ENCODE data around the gene CNOT10. TPM values are rescaled to one million over a fixed set of nuclear protein-coding genes. Genes with fewer than 3 reads are reported as not detected.
A peak's percentile ranks its signal among the peaks of the same experiment; 100 is the strongest.

Gene CNOT10
- total RNA-seq, 4 donors from 2014 or later = 12.7 to 24.2 (median 19.7) TPM

DNA sequence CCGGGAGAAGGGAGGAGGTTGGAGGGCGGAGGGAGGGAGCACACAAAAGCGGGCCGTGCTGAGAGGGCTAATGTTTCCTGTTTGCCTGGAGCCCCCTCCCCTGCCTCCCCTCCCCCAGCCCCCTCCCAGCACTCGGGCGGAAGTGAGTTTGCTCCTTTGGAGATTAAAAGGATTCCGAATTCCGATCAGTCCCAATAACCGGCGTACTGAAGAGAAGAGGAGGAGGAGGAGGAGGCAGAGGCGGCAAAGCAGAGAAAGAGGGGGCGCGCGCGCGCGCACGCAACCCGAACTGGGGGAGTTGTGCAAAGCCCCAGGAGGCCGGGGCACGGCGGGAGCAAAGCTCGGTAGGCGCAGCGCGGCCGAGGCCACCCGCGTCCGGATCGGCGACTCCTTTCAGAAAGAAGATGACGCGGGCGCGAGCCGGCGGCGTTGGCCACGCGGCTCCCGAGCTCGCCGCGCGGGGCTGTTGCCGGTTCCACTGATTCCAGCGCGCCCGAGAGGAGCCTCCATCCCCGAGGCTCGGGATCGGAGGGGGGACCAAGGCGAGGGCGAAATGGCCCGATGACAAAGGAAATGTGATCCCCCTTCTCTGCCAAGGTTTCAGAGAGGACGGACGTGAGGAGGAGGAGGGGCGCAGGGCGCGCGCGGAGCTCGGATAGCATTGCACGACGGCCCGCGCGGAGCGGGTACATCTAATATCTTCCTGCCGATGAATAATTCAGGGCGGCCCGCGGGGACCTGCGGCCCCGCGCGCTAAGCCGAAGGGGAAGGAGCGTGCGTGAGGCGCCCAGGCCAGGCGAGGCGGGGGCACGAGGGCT lies 131.7 kb downstream of the CNOT10 start:
- peaks cover 8 to 80% (median 26%) of the 10 kb centered on the region in 4 donors for H3K27me3 ChIP-seq
- peaks cover 0 to 5% (median 0%) of the 10 kb centered on the region in 3 donors for H3K9me3 ChIP-seq
- intact Hi-C loops (cut with DNase I) = no loop called here
- H3K4me1 ChIP-seq = peaks cover 15 to 35% (median 25%) of the 10 kb centered on the region in 3 donors
- H3K27ac ChIP-seq = no peak overlapping the region
- peak overlapping the region; percentile 15 to 62 (median 36) for H3K4me3 ChIP-seq
- 1 to 5% methylated on average over 7 to 26 of the region's 85 CpGs for WGBS, 2 donors
- TF ChIP-seq POLR2A (IDR thresholded peaks at IDR 0.05) = no peak
- TF ChIP-seq, protein P1, sequence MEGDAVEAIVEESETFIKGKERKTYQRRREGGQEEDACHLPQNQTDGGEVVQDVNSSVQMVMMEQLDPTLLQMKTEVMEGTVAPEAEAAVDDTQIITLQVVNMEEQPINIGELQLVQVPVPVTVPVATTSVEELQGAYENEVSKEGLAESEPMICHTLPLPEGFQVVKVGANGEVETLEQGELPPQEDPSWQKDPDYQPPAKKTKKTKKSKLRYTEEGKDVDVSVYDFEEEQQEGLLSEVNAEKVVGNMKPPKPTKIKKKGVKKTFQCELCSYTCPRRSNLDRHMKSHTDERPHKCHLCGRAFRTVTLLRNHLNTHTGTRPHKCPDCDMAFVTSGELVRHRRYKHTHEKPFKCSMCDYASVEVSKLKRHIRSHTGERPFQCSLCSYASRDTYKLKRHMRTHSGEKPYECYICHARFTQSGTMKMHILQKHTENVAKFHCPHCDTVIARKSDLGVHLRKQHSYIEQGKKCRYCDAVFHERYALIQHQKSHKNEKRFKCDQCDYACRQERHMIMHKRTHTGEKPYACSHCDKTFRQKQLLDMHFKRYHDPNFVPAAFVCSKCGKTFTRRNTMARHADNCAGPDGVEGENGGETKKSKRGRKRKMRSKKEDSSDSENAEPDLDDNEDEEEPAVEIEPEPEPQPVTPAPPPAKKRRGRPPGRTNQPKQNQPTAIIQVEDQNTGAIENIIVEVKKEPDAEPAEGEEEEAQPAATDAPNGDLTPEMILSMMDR (IDR thresholded peaks at IDR 0.05) = no peak
- no peaks in the 10 kb centered on the region for H3K36me3 ChIP-seq
- no peak for DNase-seq

GRCh38 chr3:32817257-32817557 lies 132.2 kb downstream of the CNOT10 start:
- intact Hi-C loops (cut with DNase I) = no loop called here
- no peak overlapping the region for H3K27ac ChIP-seq
- no peaks in the 10 kb centered on the region for H3K36me3 ChIP-seq
- no CpG with 5 or more reads among the region's 49 CpGs for WGBS, 2 donors
- peaks cover 0 to 5% (median 0%) of the 10 kb centered on the region in 3 donors for H3K9me3 ChIP-seq
- peak overlapping the region; percentile 15 to 62 (median 36) for H3K4me3 ChIP-seq
- DNase-seq = no peak
- TF ChIP-seq, protein P1 (IDR thresholded peaks at IDR 0.05) = no peak
- TF ChIP-seq POLR2A (IDR thresholded peaks at IDR 0.05) = no peak
- peaks cover 8 to 86% (median 26%) of the 10 kb centered on the region in 4 donors for H3K27me3 ChIP-seq
- H3K4me1 ChIP-seq = peaks cover 15 to 39% (median 25%) of the 10 kb centered on the region in 3 donors

GRCh38 chr3:32817558-32818228 lies 132.7 kb downstream of the CNOT10 start, which contains the start of gene TRIM71:
TRIM71 (plus strand) TSS chr3:32817997; CDS start chr3:32818081, 84 bp downstream.
- peaks cover 0 to 5% (median 0%) of the 10 kb centered on the region in 3 donors for H3K9me3 ChIP-seq
- peaks cover 8 to 91% (median 26%) of the 10 kb centered on the region in 4 donors for H3K27me3 ChIP-seq
- peak within 1 kb of the TSS; percentile 15 to 62 (median 36) for H3K4me3 ChIP-seq
- peaks cover 15 to 39% (median 25%) of the 10 kb centered on the region in 3 donors for H3K4me1 ChIP-seq
- no peak for DNase-seq
- H3K36me3 ChIP-seq = no peaks in the 10 kb centered on the region
- TF ChIP-seq, protein P1 (IDR thresholded peaks at IDR 0.05) = no peak
- no peak for TF ChIP-seq POLR2A (IDR thresholded peaks at IDR 0.05)
- intact Hi-C loops (cut with DNase I) = no loop called here
- 3 to 5% methylated on average over 8 to 18 of the region's 59 CpGs for WGBS, 2 donors
- H3K27ac ChIP-seq = no peak within 1 kb of the TSS

DNA sequence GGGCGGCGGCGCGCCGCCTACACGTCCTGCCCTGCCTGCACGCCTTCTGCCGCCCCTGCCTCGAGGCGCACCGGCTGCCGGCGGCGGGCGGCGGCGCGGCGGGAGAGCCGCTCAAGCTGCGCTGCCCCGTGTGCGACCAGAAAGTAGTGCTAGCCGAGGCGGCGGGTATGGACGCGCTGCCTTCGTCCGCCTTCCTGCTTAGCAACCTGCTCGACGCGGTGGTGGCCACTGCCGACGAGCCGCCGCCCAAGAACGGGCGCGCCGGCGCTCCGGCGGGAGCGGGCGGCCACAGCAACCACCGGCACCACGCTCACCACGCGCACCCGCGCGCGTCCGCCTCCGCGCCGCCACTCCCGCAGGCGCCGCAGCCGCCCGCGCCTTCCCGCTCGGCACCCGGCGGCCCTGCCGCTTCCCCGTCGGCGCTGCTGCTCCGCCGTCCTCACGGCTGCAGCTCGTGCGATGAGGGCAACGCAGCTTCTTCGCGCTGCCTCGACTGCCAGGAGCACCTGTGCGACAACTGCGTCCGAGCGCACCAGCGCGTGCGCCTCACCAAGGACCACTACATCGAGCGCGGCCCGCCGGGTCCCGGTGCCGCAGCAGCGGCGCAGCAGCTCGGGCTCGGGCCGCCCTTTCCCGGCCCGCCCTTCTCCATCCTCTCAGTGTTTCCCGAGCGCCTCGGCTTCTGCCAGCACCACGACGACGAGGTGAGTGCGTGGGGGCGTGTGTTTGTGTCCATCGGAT lies 133.4 kb downstream of the CNOT10 start:
- DNase-seq = no peak
- no peaks in the 10 kb centered on the region for H3K36me3 ChIP-seq
- 14% methylated on average over 5 of the region's 111 CpGs; no CpG with 5 or more reads in 1 of the 2 donors for WGBS, 2 donors
- H3K4me3 ChIP-seq = peak overlapping the region in 3 of 4 donors; percentile 6 to 62 (median 43)
- no peak overlapping the region for H3K27ac ChIP-seq
- peaks cover 0 to 5% (median 0%) of the 10 kb centered on the region in 3 donors for H3K9me3 ChIP-seq
- peaks cover 15 to 39% (median 25%) of the 10 kb centered on the region in 3 donors for H3K4me1 ChIP-seq
- peaks cover 8 to 98% (median 26%) of the 10 kb centered on the region in 4 donors for H3K27me3 ChIP-seq
- TF ChIP-seq POLR2A (IDR thresholded peaks at IDR 0.05) = no peak
- TF ChIP-seq, protein P1 (IDR thresholded peaks at IDR 0.05) = no peak
- intact Hi-C loops (cut with DNase I) = no loop called here

Data from esophagus squamous epithelium (tissue), 5 donors.